Mesenchymal stem cell (in vitro differentiated cells and primary cell): ENCODE data around the gene RSF1.
"Not testable (repeated sequence)": the region's sequence is repeated elsewhere in the genome, so short reads cannot be mapped to it uniquely, and the experiment has no call there.

Source experiments
- DNase-seq: peaks from one replicate; pipeline ENCODE4 v3.0.0-alpha.2; 2013
- H2AFZ ChIP-seq: one replicate; pipeline ENCODE4 v1.6.1; 2013; ENCODE audit warnings: low read depth, mild to moderate bottlenecking, control low read depth, inconsistent platforms, low read length, moderate library complexity
- H2AK5ac ChIP-seq: 2 replicates; pipeline ENCODE4 v1.6.1; 2013; ENCODE audit warnings: low read length, moderate library complexity, mild to moderate bottlenecking, inconsistent platforms; ENCODE audit not compliant: severe bottlenecking
- H2BK120ac ChIP-seq: one replicate; pipeline ENCODE4 v1.6.1; 2013; ENCODE audit warnings: low read depth, mild to moderate bottlenecking, inconsistent platforms, low read length, moderate library complexity
- H2BK12ac ChIP-seq, 2 experiments: one replicate each; pipeline ENCODE4 v1.6.1; 2013; ENCODE audit warnings: inconsistent platforms in 2 of 2, low read length in 2 of 2, mild to moderate bottlenecking in 2 of 2, moderate library complexity in 2 of 2, control low read depth in 1 of 2
- H2BK15ac ChIP-seq: one replicate; pipeline ENCODE4 v1.6.1; 2013; ENCODE audit warnings: mild to moderate bottlenecking, low read depth, inconsistent platforms; ENCODE audit not compliant: poor library complexity, severe bottlenecking
- H2BK5ac ChIP-seq: 2 replicates; pipeline ENCODE4 v1.6.1; 2013; ENCODE audit warnings: low read depth, mild to moderate bottlenecking, low read length, control low read depth, inconsistent platforms; ENCODE audit not compliant: poor library complexity, severe bottlenecking
- H3K14ac ChIP-seq, 2 experiments: one replicate each; pipeline ENCODE4 v1.6.1; 2013; ENCODE audit warnings: inconsistent platforms in 2 of 2, low read length in 2 of 2, control low read depth in 1 of 2, mild to moderate bottlenecking in 1 of 2, moderate library complexity in 1 of 2
- H3K18ac ChIP-seq, 2 experiments: one replicate each; pipeline ENCODE4 v1.6.1; 2013; ENCODE audit warnings: inconsistent platforms in 2 of 2, low read length in 2 of 2, control low read depth in 1 of 2, low read depth in 1 of 2, mild to moderate bottlenecking in 1 of 2
- H3K23ac ChIP-seq, 2 experiments: one replicate each; pipeline ENCODE4 v1.6.1; 2013; ENCODE audit warnings: inconsistent platforms in 2 of 2, low read length in 2 of 2, mild to moderate bottlenecking in 2 of 2, moderate library complexity in 2 of 2, control low read depth in 1 of 2
- H3K27ac ChIP-seq: 2 replicates; pipeline ENCODE4 v1.5.1; 2013; ENCODE audit warnings: mild to moderate bottlenecking, moderate library complexity, low read length, control low read depth, inconsistent platforms; ENCODE audit not compliant: poor library complexity, severe bottlenecking
- H3K27me3 ChIP-seq, 2 experiments: 2 replicates each; pipeline versions ENCODE4 v1.6.1 to v1.7.0; 2013; ENCODE audit warnings: low read length in 2 of 2, mild to moderate bottlenecking in 2 of 2, moderate library complexity in 2 of 2, control low read depth in 1 of 2, inconsistent platforms in 1 of 2; ENCODE audit not compliant: control insufficient read depth in 1 of 2, insufficient read depth in 1 of 2
- H3K36me3 ChIP-seq, 2 experiments: 2 replicates each; pipeline versions ENCODE4 v1.6.1 to v1.7.0; 2013; ENCODE audit warnings: low read length in 2 of 2, control low read depth in 1 of 2, inconsistent platforms in 1 of 2, low read depth in 1 of 2, mild to moderate bottlenecking in 1 of 2; ENCODE audit not compliant: insufficient read depth in 2 of 2, control insufficient read depth in 1 of 2
- H3K4ac ChIP-seq, 2 experiments: one replicate each; pipeline ENCODE4 v1.6.1; 2013; ENCODE audit warnings: inconsistent platforms in 2 of 2, low read length in 2 of 2, mild to moderate bottlenecking in 2 of 2, moderate library complexity in 2 of 2, control low read depth in 1 of 2, low read depth in 1 of 2
- H3K4me1 ChIP-seq: 2 replicates; pipeline ENCODE4 v1.6.1; 2013; ENCODE audit warnings: low read depth, low read length, control low read depth; ENCODE audit not compliant: control insufficient read depth, insufficient read depth
- H3K4me2 ChIP-seq: 2 replicates; pipeline ENCODE4 v1.6.1; 2013; ENCODE audit warnings: low read length, mild to moderate bottlenecking, inconsistent platforms; ENCODE audit not compliant: poor library complexity, severe bottlenecking
- H3K4me3 ChIP-seq, 2 experiments: 2 replicates each; pipeline versions ENCODE4 v1.5.1 to v1.7.0; 2013; ENCODE audit warnings: low read length in 2 of 2, mild to moderate bottlenecking in 2 of 2, control low read depth in 1 of 2, low read depth in 1 of 2; ENCODE audit not compliant: insufficient read depth in 1 of 2
- H3K79me1 ChIP-seq: replicated peaks from 2 replicates; pipeline ENCODE4 v1.6.1; 2013; ENCODE audit warnings: mild to moderate bottlenecking, control low read depth, low read length, inconsistent platforms; ENCODE audit not compliant: poor library complexity, severe bottlenecking
- H3K9ac ChIP-seq: 2 replicates; pipeline ENCODE4 v1.7.0; 2013; ENCODE audit warnings: mild to moderate bottlenecking, low read length, moderate library complexity
- H3K9me3 ChIP-seq: 2 replicates; pipeline ENCODE4 v1.7.0; 2013; ENCODE audit warnings: mild to moderate bottlenecking, low read length; ENCODE audit not compliant: control insufficient read depth
- H4K8ac ChIP-seq: one replicate; pipeline ENCODE4 v1.6.1; 2013; ENCODE audit warnings: inconsistent platforms, mild to moderate bottlenecking, low read length, moderate library complexity
- H4K91ac ChIP-seq: one replicate; pipeline ENCODE4 v1.6.1; 2013; ENCODE audit warnings: mild to moderate bottlenecking, low read length, inconsistent platforms
- WGBS: methylation state at CpG from one replicate; pipeline ENCODE4 v1.1.7; 2013; ENCODE audit warnings: mixed read lengths; 5-methylcytosine and 5-hydroxymethylcytosine counted together

The RSF1 gene

DNA sequence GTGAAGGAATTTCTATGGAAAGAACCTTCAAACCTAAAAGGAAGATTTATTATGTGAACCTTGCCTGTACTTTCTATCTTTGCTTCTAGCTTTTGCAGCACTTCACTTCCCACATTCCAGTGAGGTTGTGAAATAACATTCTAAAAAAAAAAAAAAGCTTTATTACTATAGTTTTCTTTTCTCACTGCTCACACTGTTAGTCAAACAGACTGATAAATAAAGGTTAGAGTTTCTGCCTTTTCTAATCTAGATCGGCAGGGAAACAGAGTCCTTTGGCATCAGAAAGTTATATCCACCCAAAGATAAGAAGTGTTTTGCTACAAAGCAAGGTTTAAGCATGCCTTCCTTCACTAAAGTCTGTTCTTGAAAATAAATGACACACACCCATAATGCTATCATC lies 3.3 kb upstream of the RSF1 start:
- Histone ChIP-seq H2BK12ac (no peak overlapping the region), H3K23ac (no peak overlapping the region), H3K9ac (peak overlapping the region; percentile 66), H3K4me2 (no peak overlapping the region), H3K27me3 (no peaks in the 10 kb centered on the region), H3K79me1 (peaks cover 11% of the 10 kb centered on the region), H4K8ac (no peak overlapping the region), H2AK5ac (no peak overlapping the region), H2AFZ (no peak overlapping the region), H3K4ac (no peak overlapping the region), H3K27ac (no peak overlapping the region), H3K4me3 (peak overlapping the region in 1 of 2 experiments; percentile 28), H3K14ac (no peak overlapping the region), H4K91ac (no peak overlapping the region), H3K4me1 (peaks cover 7% of the 10 kb centered on the region), H2BK5ac (no peak overlapping the region), H3K9me3 (no peaks in the 10 kb centered on the region), H2BK15ac (no peak overlapping the region), H3K36me3 (no peaks in the 10 kb centered on the region), H2BK120ac (no peak overlapping the region), H3K18ac (no peak overlapping the region)
- WGBS, result 86% methylated on average over 1 of the region's 1 CpG
- DNase-seq, result peak; percentile 68

DNA sequence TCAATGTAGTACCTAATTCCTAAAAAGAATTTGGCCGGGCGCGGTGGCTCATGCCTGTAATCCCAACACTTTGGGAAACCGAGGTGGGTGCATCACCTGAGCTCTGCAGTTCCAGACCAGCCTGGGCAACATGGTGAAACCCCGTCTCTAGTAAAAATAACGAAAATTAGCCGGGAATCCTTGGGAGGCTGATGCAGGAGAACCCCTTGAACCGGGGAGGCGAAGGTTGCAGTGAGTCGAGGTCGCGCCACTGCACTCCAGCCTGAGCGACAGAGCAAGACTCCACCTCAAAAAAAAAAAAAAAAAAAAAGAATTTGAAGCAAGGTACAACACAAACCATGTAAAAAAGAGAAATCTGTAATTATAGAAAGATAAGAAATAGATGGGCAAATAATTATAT lies 1.6 kb upstream of the RSF1 start:
- not testable (repeated sequence) for H3K23ac ChIP-seq, H3K27ac ChIP-seq, H3K36me3 ChIP-seq, H3K4me1 ChIP-seq, H3K18ac ChIP-seq, H3K27me3 ChIP-seq, DNase-seq, H3K79me1 ChIP-seq, H2BK5ac ChIP-seq, H4K91ac ChIP-seq, H3K14ac ChIP-seq, H3K9me3 ChIP-seq, H2BK12ac ChIP-seq, H3K4ac ChIP-seq, H2BK15ac ChIP-seq, H2AK5ac ChIP-seq, H2AFZ ChIP-seq
- peak overlapping the region; percentile 23 for H4K8ac ChIP-seq
- H3K4me3 ChIP-seq, result peak overlapping the region in 1 of 2 experiments; percentile 99
- WGBS, result 75% methylated on average over 7 of the region's 13 CpGs
- peak overlapping the region; percentile 57 for H3K4me2 ChIP-seq
- peak overlapping the region; percentile 97 for H3K9ac ChIP-seq
- H2BK120ac ChIP-seq, result peak overlapping the region; percentile 7

DNA sequence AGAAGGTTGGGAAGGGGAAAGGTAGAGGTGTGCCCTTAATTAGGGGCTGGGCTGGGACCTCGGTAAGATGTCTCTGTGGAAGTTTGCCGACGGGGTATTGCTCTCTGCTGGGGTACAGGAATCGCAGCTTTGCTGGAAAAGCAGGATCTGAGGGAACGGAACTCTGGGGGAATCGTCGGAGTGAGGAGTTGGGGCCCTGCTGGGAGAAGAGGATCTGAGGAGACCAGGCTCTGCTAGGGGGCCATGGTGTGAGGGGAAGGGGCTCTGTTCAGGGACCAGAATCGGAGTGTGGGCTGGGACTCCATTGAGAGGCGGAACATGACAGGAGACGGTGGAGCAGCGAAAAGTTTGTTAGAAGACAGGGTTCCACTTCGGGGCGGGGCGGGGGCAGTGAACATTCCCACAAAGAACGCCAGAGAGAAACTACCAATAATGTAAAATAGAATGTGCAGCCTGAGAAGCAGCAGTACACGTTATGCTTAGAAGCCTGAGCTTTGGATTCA lies 878 bp upstream of the RSF1 start:
- Histone ChIP-seq H3K27me3 (no peaks in the 10 kb centered on the region), H2BK5ac (no peak overlapping the region), H4K8ac (no peak overlapping the region), H3K9me3 (no peaks in the 10 kb centered on the region), H3K27ac (peak overlapping the region; percentile 80), H2BK120ac (peak overlapping the region; percentile 37), H2AFZ (peak overlapping the region; percentile 15), H3K4me1 (peaks cover 9% of the 10 kb centered on the region), H3K23ac (no peak overlapping the region), H3K14ac (peak overlapping the region in 1 of 2 experiments; percentile 18), H3K4me3 (peak overlapping the region; percentile 69 to 99), H4K91ac (no peak overlapping the region), H3K18ac (peak overlapping the region; percentile 41 to 46), H3K79me1 (peaks cover 6% of the 10 kb centered on the region), H2BK15ac (no peak overlapping the region), H3K4me2 (peak overlapping the region; percentile 93), H3K9ac (peak overlapping the region; percentile 97), H3K36me3 (no peaks in the 10 kb centered on the region), H2AK5ac (no peak overlapping the region), H2BK12ac (no peak overlapping the region), H3K4ac (no peak overlapping the region)
- DNase-seq, result peak; percentile 48
- under 1% methylated on average over 9 of the region's 16 CpGs for WGBS

DNA sequence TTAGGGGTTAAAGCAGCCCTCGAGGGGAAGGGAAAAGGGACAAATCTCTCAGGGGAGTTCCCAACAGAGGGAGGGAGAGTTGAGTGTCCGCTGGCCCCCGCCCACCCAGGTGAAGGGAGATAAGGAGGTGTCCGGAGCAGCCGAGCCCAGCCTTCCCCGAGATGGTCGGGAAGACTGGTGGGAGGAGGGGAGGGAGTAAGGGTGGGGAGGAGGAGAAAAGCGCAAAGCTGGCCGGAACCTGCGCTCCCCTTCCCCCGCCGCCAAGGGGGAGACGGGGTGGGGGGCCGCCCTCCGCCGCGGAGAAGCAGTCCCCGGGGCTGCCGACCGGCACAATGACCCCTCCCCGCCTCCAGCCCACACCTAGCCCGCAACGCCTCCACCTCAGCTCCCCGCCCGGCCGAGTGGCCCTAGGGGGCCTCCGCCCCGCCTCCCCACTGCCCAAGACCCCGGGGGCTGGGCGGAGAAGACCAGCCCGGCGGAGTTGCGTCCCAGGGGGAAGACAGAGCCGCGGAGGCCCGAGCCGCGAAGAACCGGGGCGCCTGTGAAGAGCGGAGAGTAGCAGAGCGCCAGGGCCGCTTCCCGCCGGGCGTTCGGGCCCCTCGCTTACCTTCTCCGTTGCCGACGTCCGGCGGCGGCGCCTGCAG lies 479 bp downstream of the RSF1 start:
- Histone ChIP-seq H2BK12ac (peak overlapping the region in 1 of 2 experiments; percentile 93), H3K79me1 (peaks cover 4% of the 10 kb centered on the region), H3K9ac (peak overlapping the region; percentile 94), H2AK5ac (peak overlapping the region; percentile 54), H2AFZ (peak overlapping the region; percentile 94), H3K27me3 (no peaks in the 10 kb centered on the region), H3K23ac (peak overlapping the region; percentile 98 to 99), H2BK15ac (peak overlapping the region; percentile 99), H3K4ac (peak overlapping the region; percentile 97 to 98), H2BK120ac (peak overlapping the region; percentile 95), H3K27ac (peak overlapping the region; percentile 94), H4K8ac (peak overlapping the region; percentile 94), H3K36me3 (no peaks in the 10 kb centered on the region), H2BK5ac (peak overlapping the region; percentile 99), H3K4me2 (peak overlapping the region; percentile 80), H3K4me1 (peaks cover 9% of the 10 kb centered on the region), H3K18ac (peak overlapping the region; percentile 92 to 93), H3K9me3 (no peaks in the 10 kb centered on the region), H3K14ac (peak overlapping the region in 1 of 2 experiments; percentile 99), H3K4me3 (peak overlapping the region; percentile 88 to 100), H4K91ac (peak overlapping the region; percentile 90)
- under 1% methylated on average over 40 of the region's 55 CpGs for WGBS
- DNase-seq, result peak; percentile 61
